ENCODE measurements around the gene ASPRV1.

The ASPRV1 gene

GRCh38 chr2:69937968-69938367 is 23.5 kb downstream of the ASPRV1 start:
- no peak for DNase-seq

GRCh38 chr2:69936906-69937305 is 24.5 kb downstream of the ASPRV1 start:
- DNase-seq = no peak

GRCh38 chr2:69935011-69935410 is 26.4 kb downstream of the ASPRV1 start:
- no peak for DNase-seq

GRCh38 chr2:69934614-69934908 is 26.9 kb downstream of the ASPRV1 start:
- no peak for DNase-seq

GRCh38 chr2:69933839-69934613 is 27.4 kb downstream of the ASPRV1 start:
- DNase-seq = no peak

- no peak for DNase-seq
Observed at GRCh38 chr2:69933254-69933828, 28.1 kb downstream of the ASPRV1 start.

- no peak for DNase-seq
Observed at GRCh38 chr2:69932596-69932922, 28.9 kb downstream of the ASPRV1 start.

- no peak for DNase-seq
Observed at GRCh38 chr2:69931832-69932595, 29.4 kb downstream of the ASPRV1 start.

GRCh38 chr2:69926849-69927515 is 34.4 kb downstream of the ASPRV1 start:
- DNase-seq = no peak

GRCh38 chr2:69923116-69923515 is 38.3 kb downstream of the ASPRV1 start:
- DNase-seq = no peak

- DNase-seq = no peak
Observed at GRCh38 chr2:69918401-69918800, 43.0 kb downstream of the ASPRV1 start.

GRCh38 chr2:69917852-69918251 is 43.6 kb downstream of the ASPRV1 start:
- no peak for DNase-seq

- no peak for DNase-seq
Observed at GRCh38 chr2:69916106-69916505, 45.3 kb downstream of the ASPRV1 start.

- no peak for DNase-seq
Observed at GRCh38 chr2:69914950-69915945, 46.2 kb downstream of the ASPRV1 start, which contains the start of gene MXD1. Gene MXD1 (plus strand): TSS chr2:69915109. CDS start chr2:69915331, 222 bp downstream.

GRCh38 chr2:69914164-69914949 is 47.1 kb downstream of the ASPRV1 start:
- peak; percentile 98 for DNase-seq

- no peak for DNase-seq
Observed at GRCh38 chr2:69911985-69912563, 49.4 kb downstream of the ASPRV1 start.
